Ascending aorta (tissue), 2 donors: Measurements from ENCODE around the gene VEZT. TPM values are rescaled to one million over a fixed set of nuclear protein-coding genes. Genes with fewer than 3 reads are reported as not detected.
"Not testable (repeated sequence)": the region's sequence is repeated elsewhere in the genome, so short reads cannot be mapped to it uniquely, and the experiment has no call there.

Experiments
- DNase-seq, 2 donors: peaks; one replicate each; pipeline ENCODE4 v3.0.0-alpha.2; 2019; ENCODE audit warnings: low spot score in 2 of 2
- H3K27ac ChIP-seq, 2 donors: fragments of 200-600 bp; sonication (generic); one replicate each; pipeline ENCODE4 v1.5.1; 2016 to 2017; ENCODE audit warnings: mild to moderate bottlenecking in 1 of 2
- H3K27me3 ChIP-seq: fragments of 200-600 bp; sonication (generic); one replicate; pipeline ENCODE4 v1.5.1; 2017
- H3K36me3 ChIP-seq, 2 donors: fragments of 200-600 bp; sonication (generic); one replicate each; pipeline ENCODE4 v1.5.1; 2016
- H3K4me1 ChIP-seq, 2 donors: fragments of 200-600 bp; sonication (generic); one replicate each; pipeline ENCODE4 v1.5.1; 2016 to 2017; ENCODE audit warnings: mild to moderate bottlenecking in 1 of 2
- H3K4me3 ChIP-seq, 2 donors: fragments of 200-600 bp; sonication (generic); one replicate each; pipeline ENCODE4 v1.5.1; 2016 to 2017; ENCODE audit warnings: mild to moderate bottlenecking in 1 of 2
- H3K9me3 ChIP-seq, 2 donors: fragments of 200-600 bp; sonication (generic); one replicate each; pipeline ENCODE4 v1.5.1; 2016
- CTCF ChIP-seq, 3 experiments: fragments of 200-600 bp in 2 of 3; fragments of 450-650 bp in 1 of 3; sonication (generic) in 2 of 3; IDR thresholded peaks; one replicate each; pipeline ENCODE4 v1.5.1; 2016 to 2019; ENCODE audit warnings: antibody characterized with exemption in 3 of 3, mild to moderate bottlenecking in 1 of 3, moderate library complexity in 1 of 3
- intact Hi-C: fragments of 100-400 bp; cut with DNase I; formaldehyde crosslinking; loops from one replicate; pipeline ENCODE4 v1.15.1; 2023
- total RNA-seq: library from RNA; depleted of rRNA; stranded (reverse); fragments of >200 nt; gene quantifications from one replicate; pipeline ENCODE4 v1.1.0, GENCODE V29; 2016

The VEZT gene
- total RNA-seq, 1 donor from 2014 or later: 141 TPM

GRCh38 chr12:95238150-95238549 is 20.5 kb downstream of the VEZT start:
- H3K27me3 ChIP-seq: no peaks in the 10 kb centered on the region
- DNase-seq: no peak
- no peak overlapping the region for H3K4me3 ChIP-seq
- peaks cover 0 to 8% of the 10 kb centered on the region in 2 donors for H3K36me3 ChIP-seq
- H3K27ac ChIP-seq: peak overlapping the region; percentile 33 to 84
- TF ChIP-seq CTCF (IDR thresholded peaks at IDR 0.05): no peak
- no peaks in the 10 kb centered on the region for H3K9me3 ChIP-seq
- intact Hi-C loops: no loop called here
- H3K4me1 ChIP-seq: peaks cover 4 to 35% of the 10 kb centered on the region in 2 donors

- no peaks in the 10 kb centered on the region for H3K27me3 ChIP-seq
- intact Hi-C loops: no loop called here
- no peak for TF ChIP-seq CTCF (IDR thresholded peaks at IDR 0.05)
- no peaks in the 10 kb centered on the region for H3K9me3 ChIP-seq
- DNase-seq: no peak
- peaks cover 4 to 35% of the 10 kb centered on the region in 2 donors for H3K4me1 ChIP-seq
- H3K27ac ChIP-seq: peak overlapping the region; percentile 79 to 84
- H3K4me3 ChIP-seq: no peak overlapping the region
- H3K36me3 ChIP-seq: peaks cover 6 to 8% of the 10 kb centered on the region in 2 donors
Observed at GRCh38 chr12:95239216-95239615, 21.6 kb downstream of the VEZT start.

- H3K36me3 ChIP-seq: not testable (repeated sequence)
- peaks cover 4 to 37% of the 10 kb centered on the region in 2 donors for H3K4me1 ChIP-seq
- peak overlapping the region; percentile 79 to 84 for H3K27ac ChIP-seq
Observed at GRCh38 chr12:95239835-95240234, 22.2 kb downstream of the VEZT start.

GRCh38 chr12:95240556-95240955 is 22.9 kb downstream of the VEZT start:
- no peak for DNase-seq
- TF ChIP-seq CTCF (IDR thresholded peaks at IDR 0.05): no peak
- Histone ChIP-seq H3K4me1 (peaks cover 4 to 42% of the 10 kb centered on the region in 2 donors), H3K36me3 (peaks cover 6 to 8% of the 10 kb centered on the region in 2 donors), H3K27ac (peak overlapping the region; percentile 80 to 84), H3K4me3 (no peak overlapping the region), H3K27me3 (no peaks in the 10 kb centered on the region), H3K9me3 (no peaks in the 10 kb centered on the region)
- intact Hi-C loops: no loop called here

More at GRCh38 chr12:95239835-95240234, 22.2 kb downstream of the VEZT start:
- DNase-seq, intact Hi-C loops, H3K9me3 ChIP-seq, H3K4me3 ChIP-seq, H3K27me3 ChIP-seq: not testable (repeated sequence)

- H3K4me1 ChIP-seq: peaks cover 4 to 44% of the 10 kb centered on the region in 2 donors
- intact Hi-C loops, H3K27me3 ChIP-seq, H3K36me3 ChIP-seq, H3K4me3 ChIP-seq, H3K9me3 ChIP-seq, DNase-seq: not testable (repeated sequence)
- H3K27ac ChIP-seq: peak overlapping the region; percentile 80 to 84
Observed at GRCh38 chr12:95241138-95241537, 23.5 kb downstream of the VEZT start.

- Histone ChIP-seq H3K36me3 (peaks cover 6 to 8% of the 10 kb centered on the region in 2 donors), H3K4me1 (peaks cover 4 to 44% of the 10 kb centered on the region in 2 donors), H3K27ac (peak overlapping the region; percentile 80 to 84), H3K27me3 (no peaks in the 10 kb centered on the region), H3K4me3 (no peak overlapping the region), H3K9me3 (no peaks in the 10 kb centered on the region)
- DNase-seq: no peak
- intact Hi-C loops: no loop called here
- no peak for TF ChIP-seq CTCF (IDR thresholded peaks at IDR 0.05)
Observed at GRCh38 chr12:95241761-95242506, 24.3 kb downstream of the VEZT start.
